A549 treated with AZD9567 at 1 μM for 4 hours (cell line): ENCODE measurements around the gene DNAL4. TPM values are rescaled to one million over a fixed set of nuclear protein-coding genes. Genes with fewer than 3 reads are reported as not detected.

ENCODE experiments used
- total RNA-seq: library from RNA; stranded (reverse); fragments of 200-300 nt; extraction: Qiagen RNA extraction; gene quantifications from 5 replicates; pipeline ENCODE4 v1.2.3, GENCODE V29; 2022; ENCODE audit not compliant: insufficient read depth

The DNAL4 gene
- total RNA-seq: 6.8 to 11.5 TPM (median 10.6 TPM) in 5 replicates

GRCh38 chr22:38793721-38794466 lies at the start of gene DNAL4:
Gene DNAL4 (minus strand): TSS chr22:38794143. CDS start chr22:38782731, 11,412 bp downstream.

GRCh38 chr22:38755911-38756532 lies 37.9 kb downstream of the DNAL4 start, which contains the start of gene SUN2:
Gene SUN2 (minus strand): TSS chr22:38755998. CDS start chr22:38752628, 3,370 bp downstream.

Other genes with a start within 250 kb of the DNAL4 start
- gene DMC1, start 224.0 kb downstream of the DNAL4 start, total RNA-seq: 2.6 to 4.4 TPM (median 3.2 TPM) in 4 of 5 replicates, not detected in the other
- gene FAM227A, start 137.8 kb downstream of the DNAL4 start, total RNA-seq: 0.67 to 1.0 TPM (median 0.85 TPM) in 4 of 5 replicates, not detected in the other
- gene CBY1, start 137.5 kb downstream of the DNAL4 start, total RNA-seq: 16.6 to 19.8 TPM (median 17.0 TPM) in 5 replicates
- 68.2 to 99.2 TPM (median 68.9 TPM) in 5 replicates for gene TOMM22, start 112.2 kb downstream of the DNAL4 start, total RNA-seq
- gene JOSD1, start 93.2 kb downstream of the DNAL4 start, total RNA-seq: 26.2 to 44.2 TPM (median 28.3 TPM) in 5 replicates
- gene GTPBP1, start 88.2 kb downstream of the DNAL4 start, total RNA-seq: 7.7 to 10.6 TPM (median 8.8 TPM) in 5 replicates
- 21.9 to 38.3 TPM (median 35.5 TPM) in 5 replicates for gene SUN2, start 38.1 kb downstream of the DNAL4 start, total RNA-seq
- gene NPTXR, start 49.9 kb upstream of the DNAL4 start, total RNA-seq: 9.4 to 11.4 TPM (median 10.5 TPM) in 5 replicates
- 27.5 to 30.3 TPM (median 28.6 TPM) in 5 replicates for gene CBX6, start 78.1 kb upstream of the DNAL4 start, total RNA-seq
- 0.06 TPM in 1 of 5 replicates, not detected in the others for gene APOBEC3A, start 163.5 kb upstream of the DNAL4 start, total RNA-seq
- 24.7 to 30.0 TPM (median 26.3 TPM) in 5 replicates for gene APOBEC3B, start 188.2 kb upstream of the DNAL4 start, total RNA-seq
- 23.9 to 33.0 TPM (median 24.2 TPM) in 5 replicates for gene APOBEC3C, start 220.1 kb upstream of the DNAL4 start, total RNA-seq
- gene APOBEC3D, start 227.0 kb upstream of the DNAL4 start, total RNA-seq: 0.20 to 0.48 TPM (median 0.38 TPM) in 4 of 5 replicates, not detected in the other
- 1.5 to 2.5 TPM (median 2.1 TPM) in 4 of 5 replicates, not detected in the other for gene APOBEC3F, start 246.7 kb upstream of the DNAL4 start, total RNA-seq